ENCODE data around the gene LIPC. TPM values are rescaled to one million over a fixed set of nuclear protein-coding genes. Genes with fewer than 3 reads are reported as not detected.

The LIPC gene
- total and polyA plus RNA-seq, 2 donors (not counting 1 experiment from before 2014, with no cell fraction given): 0.82 to 4.0 TPM

DNA sequence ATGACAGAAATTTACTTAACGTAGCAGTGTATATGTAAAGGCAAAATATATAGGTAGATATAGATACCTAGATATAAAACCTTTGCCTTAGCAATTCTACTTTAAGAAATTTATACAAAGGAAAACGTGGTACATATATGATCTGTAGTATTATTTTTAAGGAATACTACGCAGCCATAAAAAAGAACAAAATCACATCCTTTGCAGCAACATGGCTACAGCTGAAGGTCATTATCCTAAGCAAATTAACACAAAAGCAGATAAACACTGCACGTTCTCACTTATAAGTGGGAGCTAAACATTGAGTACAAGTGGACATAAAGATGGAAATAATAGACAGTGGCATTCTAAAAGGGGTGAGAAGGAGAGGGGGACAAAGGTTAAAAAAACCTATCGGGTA lies 14.8 kb upstream of the LIPC start:
- H3K4me2 ChIP-seq (ENCODE audit: extremely low read depth, insufficient read depth, low read length): no peak overlapping the region
- H3K9me3 ChIP-seq (ENCODE audit: control insufficient read depth, insufficient read depth, low read depth, low read length): no peaks in the 10 kb centered on the region
- no peak for DNase-seq (ENCODE audit: low read depth in 2 of 2)
- no peaks in the 10 kb centered on the region for H3K36me3 ChIP-seq (ENCODE audit: control insufficient read depth, insufficient read depth, low read length)
- no peaks in the 10 kb centered on the region for H3K27me3 ChIP-seq (ENCODE audit: control insufficient read depth, insufficient read depth, low read length)
- H3K4me3 ChIP-seq (replicated peaks in 1 of 4; ENCODE audit: control extremely low read depth in 1 of 4, insufficient read depth in 1 of 4, low read depth in 3 of 4, low read length in 4 of 4): no peak overlapping the region
- no peaks in the 10 kb centered on the region for H3K4me1 ChIP-seq (ENCODE audit: control insufficient read depth, extremely low read depth, insufficient read depth, low read length)
- H3K79me2 ChIP-seq (ENCODE audit: control insufficient read depth, insufficient read depth, low read length): no peaks in the 10 kb centered on the region
- no peak overlapping the region for H3K27ac ChIP-seq (ENCODE audit: insufficient read depth, low read length)
- H3K9ac ChIP-seq (ENCODE audit: insufficient read depth, low read length): no peak overlapping the region
- H4K20me1 ChIP-seq (ENCODE audit: control insufficient read depth, extremely low read depth, insufficient read depth, low read length): no peaks in the 10 kb centered on the region
- no peak overlapping the region for H2AFZ ChIP-seq (ENCODE audit: low read length)
- TF ChIP-seq CTCF (conservative IDR thresholded peaks at IDR 0.05 in 1 of 2, IDR thresholded peaks at IDR 0.05 in 1 of 2; ENCODE audit: low read depth in 1 of 2, low read length in 2 of 2) (no peak), EZH2 (IDR thresholded peaks at IDR 0.05; ENCODE audit: low read length, missing control alignments) (no peak)

DNA sequence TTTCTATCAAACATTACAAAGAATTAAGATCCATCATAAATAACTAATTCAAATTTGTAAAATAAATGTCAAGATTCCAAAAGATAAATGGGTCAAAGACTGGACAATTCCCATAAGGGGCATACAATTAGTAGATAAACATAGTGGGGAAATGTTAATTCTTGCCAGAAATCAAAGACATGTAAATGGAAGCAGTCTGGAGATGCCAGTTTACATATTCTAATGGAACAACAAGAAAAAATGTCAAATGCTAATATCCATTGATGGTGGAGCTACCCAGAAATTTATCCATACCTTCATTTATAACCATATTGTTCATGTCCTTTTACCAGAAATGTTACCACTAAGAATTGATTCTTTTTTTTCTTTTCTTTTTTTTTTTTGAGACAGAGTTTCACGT lies 13.7 kb upstream of the LIPC start:
- no peak overlapping the region for H3K4me3 ChIP-seq (replicated peaks in 1 of 4; ENCODE audit: control extremely low read depth in 1 of 4, insufficient read depth in 1 of 4, low read depth in 3 of 4, low read length in 4 of 4)
- DNase-seq (ENCODE audit: low read depth in 2 of 2): no peak
- no peaks in the 10 kb centered on the region for H3K36me3 ChIP-seq (ENCODE audit: control insufficient read depth, insufficient read depth, low read length)
- no peak for TF ChIP-seq CTCF (conservative IDR thresholded peaks at IDR 0.05 in 1 of 2, IDR thresholded peaks at IDR 0.05 in 1 of 2; ENCODE audit: low read depth in 1 of 2, low read length in 2 of 2)
- TF ChIP-seq EZH2 (IDR thresholded peaks at IDR 0.05; ENCODE audit: low read length, missing control alignments): no peak
- H2AFZ ChIP-seq (ENCODE audit: low read length): no peak overlapping the region
- H3K27me3 ChIP-seq (ENCODE audit: control insufficient read depth, insufficient read depth, low read length): no peaks in the 10 kb centered on the region
- no peaks in the 10 kb centered on the region for H3K79me2 ChIP-seq (ENCODE audit: control insufficient read depth, insufficient read depth, low read length)
- no peak overlapping the region for H3K4me2 ChIP-seq (ENCODE audit: extremely low read depth, insufficient read depth, low read length)
- no peaks in the 10 kb centered on the region for H3K9me3 ChIP-seq (ENCODE audit: control insufficient read depth, insufficient read depth, low read depth, low read length)
- H3K9ac ChIP-seq (ENCODE audit: insufficient read depth, low read length): no peak overlapping the region
- H3K27ac ChIP-seq (ENCODE audit: insufficient read depth, low read length): no peak overlapping the region
- H3K4me1 ChIP-seq (ENCODE audit: control insufficient read depth, extremely low read depth, insufficient read depth, low read length): no peaks in the 10 kb centered on the region
- no peaks in the 10 kb centered on the region for H4K20me1 ChIP-seq (ENCODE audit: control insufficient read depth, extremely low read depth, insufficient read depth, low read length)

DNA sequence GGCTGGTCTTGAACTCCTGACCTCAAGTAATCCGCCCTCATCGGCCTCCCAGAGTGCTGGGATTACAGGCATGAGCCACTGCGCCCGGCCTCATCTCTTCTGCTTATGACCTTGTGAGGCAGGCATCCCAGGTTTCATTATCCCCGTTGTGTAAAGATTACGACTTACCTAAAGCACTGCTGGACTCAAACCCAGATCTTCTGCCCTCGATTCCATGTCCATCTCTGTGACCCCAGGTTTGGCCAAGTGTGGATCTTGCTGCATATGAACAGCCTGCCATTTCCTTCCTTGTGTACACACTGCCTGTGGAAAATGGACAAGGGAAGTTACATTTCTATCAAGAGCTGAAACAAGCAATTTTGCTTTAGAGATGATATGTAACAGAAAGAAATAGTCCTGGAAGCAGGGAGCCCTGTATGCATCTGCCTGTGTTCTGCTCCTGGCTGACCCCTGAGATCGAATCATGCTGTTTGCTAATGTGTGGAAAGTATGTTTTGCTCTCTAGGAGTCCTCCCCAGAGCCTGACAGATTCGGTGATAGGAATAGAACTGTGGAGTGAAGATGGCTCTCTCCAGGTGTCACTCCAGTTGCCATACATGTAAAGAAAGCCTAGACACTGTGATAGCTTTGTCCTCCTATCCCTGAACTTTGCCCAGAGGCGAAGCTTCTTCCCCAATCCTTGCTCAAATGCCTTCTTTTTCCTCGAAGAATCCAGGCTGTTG lies 11.8 kb upstream of the LIPC start:
- no peak overlapping the region for H3K27ac ChIP-seq (ENCODE audit: insufficient read depth, low read length)
- H3K9ac ChIP-seq (ENCODE audit: insufficient read depth, low read length): no peak overlapping the region
- no peaks in the 10 kb centered on the region for H3K27me3 ChIP-seq (ENCODE audit: control insufficient read depth, insufficient read depth, low read length)
- DNase-seq (ENCODE audit: low read depth in 2 of 2): no peak
- H3K4me3 ChIP-seq (replicated peaks in 1 of 4; ENCODE audit: control extremely low read depth in 1 of 4, insufficient read depth in 1 of 4, low read depth in 3 of 4, low read length in 4 of 4): no peak overlapping the region
- H3K4me1 ChIP-seq (ENCODE audit: control insufficient read depth, extremely low read depth, insufficient read depth, low read length): no peaks in the 10 kb centered on the region
- H3K36me3 ChIP-seq (ENCODE audit: control insufficient read depth, insufficient read depth, low read length): no peaks in the 10 kb centered on the region
- no peaks in the 10 kb centered on the region for H3K79me2 ChIP-seq (ENCODE audit: control insufficient read depth, insufficient read depth, low read length)
- H4K20me1 ChIP-seq (ENCODE audit: control insufficient read depth, extremely low read depth, insufficient read depth, low read length): no peaks in the 10 kb centered on the region
- no peak overlapping the region for H3K4me2 ChIP-seq (ENCODE audit: extremely low read depth, insufficient read depth, low read length)
- H2AFZ ChIP-seq (ENCODE audit: low read length): no peak overlapping the region
- no peaks in the 10 kb centered on the region for H3K9me3 ChIP-seq (ENCODE audit: control insufficient read depth, insufficient read depth, low read depth, low read length)
- TF ChIP-seq CTCF (conservative IDR thresholded peaks at IDR 0.05 in 1 of 2, IDR thresholded peaks at IDR 0.05 in 1 of 2; ENCODE audit: low read depth in 1 of 2, low read length in 2 of 2): no peak
- no peak for TF ChIP-seq EZH2 (IDR thresholded peaks at IDR 0.05; ENCODE audit: low read length, missing control alignments)
